IMR-90 (cell line): ENCODE measurements around the gene OR4D6. TPM values are rescaled to one million over a fixed set of nuclear protein-coding genes. Genes with fewer than 3 reads are reported as not detected.

ENCODE experiments used
- ATAC-seq: fragments of 200-7000 bp; cut with Tn5 transposase; 2 replicates; pipeline ENCODE4 v1.9.1; 2020; ENCODE audit warnings: low read depth, mild to moderate bottlenecking, moderate library complexity
- BruUV-seq: library from RNA; stranded (reverse); fragments of 400-500 nt; replicated peaks from 2 replicates; lab custom pipeline; 2021; lab: Mats Ljungman, UMichigan
- CTCF ChIA-PET: fragments of 300-600 bp; formaldehyde crosslinking; extraction: SDS; loops from one replicate; lab custom pipeline; 2021; ENCODE audit warnings: antibody characterized with exemption; lab: Yijun Ruan, JAX
- POLR2A ChIA-PET: fragments of 300-600 bp; sonication (Branson Sonifier 250); formaldehyde crosslinking; loops from one replicate; lab custom pipeline; 2022; ENCODE audit warnings: antibody characterized with exemption; ENCODE audit not compliant: unreplicated experiment; lab: Charles Lee
- DNase-seq: peaks from one replicate; pipeline ENCODE4 v3.0.0; 2013
- H2AFZ ChIP-seq: replicated peaks from 2 replicates; pipeline ENCODE3; 2013; ENCODE audit warnings: low read length, mild to moderate bottlenecking; ENCODE audit not compliant: poor library complexity
- H2AK5ac ChIP-seq: 2 replicates; pipeline ENCODE4 v1.6.1; 2013; ENCODE audit warnings: low read depth, low read length, inconsistent platforms
- H2AK9ac ChIP-seq: replicated peaks from 2 replicates; pipeline ENCODE3; 2013; ENCODE audit warnings: mild to moderate bottlenecking, low read depth, low read length, moderate library complexity; ENCODE audit not compliant: poor library complexity
- H2BK120ac ChIP-seq: 2 replicates; pipeline ENCODE4 v1.6.1; 2013; ENCODE audit warnings: low read depth, low read length, inconsistent platforms
- H2BK15ac ChIP-seq: 3 replicates; pipeline ENCODE4 v1.6.1; 2013; ENCODE audit warnings: low read depth, low read length, inconsistent platforms
- H2BK20ac ChIP-seq: 2 replicates; pipeline ENCODE4 v1.6.1; 2013; ENCODE audit warnings: low read depth, mild to moderate bottlenecking, inconsistent platforms, low read length, moderate library complexity
- H2BK5ac ChIP-seq: 2 replicates; pipeline ENCODE4 v1.6.1; 2013; ENCODE audit warnings: mild to moderate bottlenecking, low read depth, low read length, inconsistent platforms; ENCODE audit not compliant: poor library complexity, severe bottlenecking
- H3K14ac ChIP-seq: replicated peaks from 2 replicates; pipeline ENCODE4 v1.6.1; 2013; ENCODE audit warnings: low read depth, low read length, inconsistent platforms
- H3K18ac ChIP-seq: 2 replicates; pipeline ENCODE4 v1.6.1; 2013; ENCODE audit warnings: low read depth, low read length, control low read depth
- H3K23ac ChIP-seq: 2 replicates; pipeline ENCODE4 v1.6.1; 2013; ENCODE audit warnings: low read depth, low read length, inconsistent platforms
- H3K27ac ChIP-seq: 2 replicates; pipeline ENCODE4 v1.5.1; 2013; ENCODE audit warnings: mild to moderate bottlenecking, control low read depth, low read length; ENCODE audit not compliant: insufficient read depth
- H3K27me3 ChIP-seq: 2 replicates; pipeline ENCODE4 v1.6.1; 2013; ENCODE audit warnings: low read length; ENCODE audit not compliant: control insufficient read depth, insufficient read depth
- H3K36me3 ChIP-seq: 2 replicates; pipeline ENCODE4 v1.6.1; 2013; ENCODE audit warnings: low read length, mixed read lengths; ENCODE audit not compliant: control insufficient read depth, insufficient read depth
- H3K4ac ChIP-seq: 2 replicates; pipeline ENCODE4 v1.6.1; 2013; ENCODE audit warnings: low read depth, low read length, inconsistent platforms
- H3K4me1 ChIP-seq: 2 replicates; pipeline ENCODE4 v1.6.1; 2013; ENCODE audit warnings: low read length, mixed read lengths; ENCODE audit not compliant: control insufficient read depth, insufficient read depth
- H3K4me2 ChIP-seq: 2 replicates; pipeline ENCODE4 v1.6.1; 2013; ENCODE audit warnings: low read depth, mild to moderate bottlenecking, control low read depth, low read length, moderate library complexity
- H3K4me3 ChIP-seq: 2 replicates; pipeline ENCODE4 v1.5.1; 2013; ENCODE audit warnings: low read depth, mild to moderate bottlenecking, control low read depth, low read length, moderate library complexity; ENCODE audit not compliant: insufficient read depth
- H3K56ac ChIP-seq: 2 replicates; pipeline ENCODE4 v1.6.1; 2013; ENCODE audit warnings: low read length, inconsistent platforms; ENCODE audit not compliant: insufficient read depth; ENCODE audit errors: extremely low read depth
- H3K79me1 ChIP-seq, 2 experiments: 2 replicates each; pipeline ENCODE4 v1.6.1; 2013; ENCODE audit warnings: low read length in 2 of 2, inconsistent platforms in 1 of 2, low read depth in 1 of 2
- H3K9ac ChIP-seq: 2 replicates; pipeline ENCODE4 v1.6.1; 2013; ENCODE audit warnings: low read depth, low read length, control low read depth
- H3K9me1 ChIP-seq: 2 replicates; pipeline ENCODE4 v1.6.1; 2013; ENCODE audit warnings: low read length, inconsistent platforms; ENCODE audit not compliant: insufficient read depth
- H3K9me3 ChIP-seq: 2 replicates; pipeline ENCODE4 v1.6.1; 2013; ENCODE audit warnings: low read length; ENCODE audit not compliant: control insufficient read depth, insufficient read depth
- H4K20me1 ChIP-seq: 2 replicates; pipeline ENCODE4 v1.6.1; 2013; ENCODE audit warnings: low read length, inconsistent platforms; ENCODE audit not compliant: insufficient read depth
- H4K5ac ChIP-seq: 2 replicates; pipeline ENCODE4 v1.6.1; 2013; ENCODE audit warnings: mild to moderate bottlenecking, low read depth, low read length, control low read depth
- H4K8ac ChIP-seq, 2 experiments: 2 replicates each; pipeline ENCODE4 v1.6.1; 2013; ENCODE audit warnings: low read depth in 2 of 2, low read length in 2 of 2, control low read depth in 1 of 2, inconsistent platforms in 1 of 2
- H4K91ac ChIP-seq: 2 replicates; pipeline ENCODE4 v1.6.1; 2013; ENCODE audit warnings: low read depth, low read length, inconsistent platforms; ENCODE audit not compliant: insufficient read depth
- ELK1 ChIP-seq: fragments of 150-350 bp; IDR thresholded peaks from 2 replicates; pipeline ENCODE4 v1.6.1; 2016; ENCODE audit warnings: low read depth, mild to moderate bottlenecking, low read length, moderate library complexity, borderline replicate concordance
- MXI1 ChIP-seq: IDR thresholded peaks from 2 replicates; pipeline ENCODE4 v1.6.1; 2012; ENCODE audit warnings: low read depth, mild to moderate bottlenecking, low read length, moderate library complexity, borderline replicate concordance
- dilution Hi-C: fragments of 300-500 bp; cut with HindIII; formaldehyde crosslinking; loops from one replicate; pipeline ENCODE4 v1.14.3; 2018; ENCODE audit warnings: low sequenced_read_pairs; ENCODE audit not compliant: unreplicated experiment
- in situ Hi-C: fragments of 300-500 bp; cut with MboI; formaldehyde crosslinking; loops from 3 replicates; pipeline ENCODE4 v1.14.3; 2019; ENCODE audit warnings: low sequenced_read_pairs, inconsistent platforms, mixed read lengths
- intact Hi-C: fragments of 100-400 bp; cut with micrococcal nuclease; formaldehyde crosslinking; loops from 2 replicates; pipeline ENCODE4 v1.10.0; 2022
- polyA plus RNA-seq, 3 experiments: library from polyadenylated mRNA; depleted of rRNA; stranded (reverse); fragments of >200 nt; gene quantifications; 2 replicates each; pipeline ENCODE4 v1.2.3, GENCODE V29; 2012; ENCODE audit warnings: low replicate concordance in 1 of 3
- total RNA-seq: library from RNA; depleted of rRNA; stranded (reverse); fragments of >200 nt; gene quantifications from 2 replicates; pipeline ENCODE4 v1.2.3, GENCODE V29; 2012

OR4D6 gene
- total and polyA plus RNA-seq, 2 of the 4 experiments (the other 2 are of a cell fraction), result not detected

GRCh38 chr11:59473015-59473414 is 16.3 kb downstream of the OR4D6 start, which contains the start of gene OR4D10:
Gene OR4D10 (plus strand): TSS chr11:59473315. CDS start chr11:59477430, 4,115 bp downstream.
- Histone ChIP-seq H3K4ac (no peak within 1 kb of the TSS), H4K5ac (no peak within 1 kb of the TSS), H3K27me3 (no peaks in the 10 kb centered on the region), H3K9ac (no peak within 1 kb of the TSS), H4K8ac (no peak within 1 kb of the TSS), H3K4me1 (no peaks in the 10 kb centered on the region), H3K36me3 (no peaks in the 10 kb centered on the region), H2BK20ac (no peak within 1 kb of the TSS), H2BK120ac (no peak within 1 kb of the TSS), H3K23ac (no peak within 1 kb of the TSS), H2AFZ (no peak within 1 kb of the TSS), H4K20me1 (no peaks in the 10 kb centered on the region), H2AK5ac (no peak within 1 kb of the TSS), H3K14ac (no peak within 1 kb of the TSS), H3K56ac (no peak within 1 kb of the TSS), H3K4me3 (no peak within 1 kb of the TSS), H3K79me1 (no peaks in the 10 kb centered on the region), H3K27ac (no peak within 1 kb of the TSS), H4K91ac (no peak within 1 kb of the TSS), H2BK5ac (no peak within 1 kb of the TSS), H3K9me3 (no peaks in the 10 kb centered on the region), H3K4me2 (no peak within 1 kb of the TSS), H3K9me1 (no peaks in the 10 kb centered on the region), H3K18ac (no peak within 1 kb of the TSS), H2AK9ac (no peak within 1 kb of the TSS), H2BK15ac (no peak within 1 kb of the TSS)
- TF ChIP-seq MXI1 (no peak), ELK1 (no peak)
- in situ Hi-C loops (no loop called here), intact Hi-C loops (no loop called here), dilution Hi-C loops (no loop called here)
- ATAC-seq (no peak), DNase-seq (no peak)
- POLR2A ChIA-PET, result no interaction called here
- no TSS peak for BruUV-seq
- CTCF ChIA-PET, result no interaction called here
